NCI-H2081 treated with DMSO at 0.1 percent for 48 hours (cell line): ENCODE data around the gene PARK7.
"Not testable (repeated sequence)": the region's sequence is repeated elsewhere in the genome, so short reads cannot be mapped to it uniquely, and the experiment has no call there.

ENCODE experiments used
- DNase-seq: peaks from one replicate; lab custom pipeline; 2025; lab: John Stamatoyannopoulos, UW

Gene PARK7

GRCh38 chr1:7943251-7943650 is 18.3 kb upstream of the PARK7 start:
- no peak for DNase-seq

- DNase-seq = no peak
These were observed 12.6 kb upstream of the PARK7 start for GRCh38 chr1:7948960-7949359.

- DNase-seq = not testable (repeated sequence)
These were observed 8.7 kb upstream of the PARK7 start for GRCh38 chr1:7952791-7953190.

DNA sequence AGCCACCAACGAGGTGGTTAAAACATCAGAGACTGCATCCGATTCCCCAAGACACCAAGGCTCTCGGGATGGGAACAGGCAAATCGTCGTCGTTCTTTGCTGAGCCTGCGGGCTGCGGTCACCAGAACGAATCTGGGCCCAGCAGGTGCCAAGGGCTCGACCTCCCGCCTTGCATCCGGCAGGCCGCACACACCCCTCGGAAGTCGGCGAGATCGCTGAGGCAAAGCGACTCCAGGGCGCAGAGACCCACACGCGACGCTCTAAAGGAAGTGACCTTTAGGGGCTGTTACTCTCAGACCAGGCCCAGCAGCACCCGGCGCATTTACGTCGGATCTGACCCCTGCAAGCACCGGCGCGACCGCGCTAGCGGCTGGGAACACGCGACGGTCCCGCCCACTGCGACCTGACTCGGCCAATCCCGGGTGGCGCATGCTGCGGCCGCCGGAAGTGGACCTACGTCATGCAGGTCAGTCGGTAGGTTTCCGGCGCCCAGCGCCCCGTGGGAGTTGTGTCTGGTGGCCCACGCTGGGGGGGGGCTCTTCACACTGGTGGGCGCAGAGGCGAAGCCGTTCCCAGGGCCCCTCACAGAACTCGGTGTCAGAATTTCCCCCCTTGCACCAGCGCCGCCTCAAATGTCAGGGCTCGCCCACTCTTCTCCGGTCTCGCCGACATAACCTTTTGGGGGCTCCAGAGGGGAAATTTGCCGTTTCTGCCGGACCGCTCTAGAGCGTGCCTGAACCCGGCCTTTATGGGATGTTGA is 7.5 kb upstream of the PARK7 start:
- DNase-seq = no peak

DNA sequence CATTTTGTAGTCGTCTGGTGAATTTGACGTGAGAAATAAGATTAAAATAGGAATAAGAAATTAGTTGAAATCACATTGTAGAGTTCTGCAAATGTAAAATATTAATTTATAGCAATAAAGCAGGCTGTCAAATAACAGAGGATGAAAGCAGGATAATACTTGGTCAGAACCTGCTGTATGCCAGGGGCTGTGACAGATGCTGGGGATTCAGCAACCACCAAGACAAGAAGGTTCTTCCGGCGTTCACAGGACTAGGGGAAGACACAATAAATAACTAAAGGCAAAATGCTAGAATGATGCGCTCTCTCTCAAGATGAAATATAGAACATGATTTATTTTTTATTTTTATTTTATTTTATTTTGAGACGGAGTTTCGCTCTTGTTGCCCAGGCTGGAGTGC is 6.8 kb upstream of the PARK7 start:
- no peak for DNase-seq

DNA sequence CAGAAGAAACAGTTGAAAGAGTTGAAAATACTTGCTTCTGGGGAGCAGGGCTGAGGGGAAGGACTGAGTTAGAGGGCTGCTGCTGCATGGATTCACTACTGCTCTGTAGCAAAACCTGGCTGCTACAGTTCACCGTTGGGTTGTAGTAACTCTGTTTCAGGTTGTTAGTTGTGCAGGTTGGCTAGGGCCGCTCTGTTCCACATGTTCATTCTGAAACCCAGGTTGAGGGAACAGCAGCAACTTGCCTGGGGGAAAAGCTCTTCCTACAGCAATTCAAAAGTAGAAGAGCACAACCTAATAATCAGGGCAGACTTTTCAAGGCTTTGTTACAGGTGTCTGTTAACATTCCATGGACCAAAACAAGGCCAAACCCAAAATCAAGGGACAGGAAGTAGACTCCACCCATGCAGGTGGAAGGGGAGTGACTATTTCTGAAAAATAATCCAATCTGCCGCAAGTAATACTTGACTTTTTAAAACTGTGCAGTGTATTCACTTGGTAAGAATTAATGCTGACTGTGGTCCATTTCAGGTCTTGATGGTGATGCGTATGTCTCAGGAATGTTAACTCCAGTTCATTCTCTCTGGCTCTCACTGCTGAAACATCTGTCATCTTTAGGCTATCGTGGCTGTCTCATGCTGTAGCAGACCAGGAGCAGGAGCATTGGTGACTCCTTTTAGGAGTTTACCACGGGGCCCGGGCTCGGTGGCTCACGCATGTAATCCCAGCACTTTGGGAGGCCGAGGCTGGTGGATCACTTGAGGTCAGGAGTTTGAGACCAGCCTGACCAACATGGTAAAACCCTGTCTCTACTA is 5.1 kb upstream of the PARK7 start:
- DNase-seq = no peak

DNA sequence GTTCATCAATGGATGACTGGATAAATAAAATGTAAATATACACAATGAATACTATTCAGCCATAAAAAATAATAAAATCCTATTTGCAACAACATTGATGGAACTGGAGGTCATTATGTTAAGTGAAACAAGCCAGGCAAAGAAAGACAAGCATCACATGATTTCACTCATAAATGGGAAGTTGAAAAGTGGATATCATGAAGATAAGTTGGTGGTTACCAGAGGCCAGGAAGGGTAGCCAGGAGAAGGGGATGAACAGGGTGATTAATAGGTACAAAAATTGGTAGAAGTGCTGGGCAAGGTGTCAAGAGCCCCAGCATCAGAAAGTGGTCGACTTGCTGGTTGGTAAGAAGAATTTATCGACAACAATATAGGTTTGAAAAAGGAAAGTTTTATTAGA is 1.3 kb upstream of the PARK7 start:
- no peak for DNase-seq

DNA sequence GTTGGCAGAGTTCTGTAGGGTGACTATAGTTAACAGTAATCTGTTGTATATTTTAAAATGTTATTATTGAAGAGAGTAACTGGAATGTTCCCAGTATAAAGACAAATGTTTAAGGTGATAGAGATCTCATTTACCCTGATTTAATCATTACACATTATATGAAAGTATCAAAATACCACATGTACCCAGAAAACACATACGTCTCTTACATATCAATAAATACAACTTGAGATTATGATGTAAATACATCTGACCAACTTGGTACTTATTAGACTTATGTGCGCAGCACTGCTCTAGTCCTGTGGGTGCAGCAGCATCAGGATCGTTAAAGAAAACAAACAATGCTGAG is 670 bp upstream of the PARK7 start:
- no peak for DNase-seq

GRCh38 chr1:7962014-7962335 is 464 bp downstream of the PARK7 start:
- DNase-seq = no peak

- no peak for DNase-seq
These were observed 1.3 kb downstream of the PARK7 start for GRCh38 chr1:7962636-7963377.

DNA sequence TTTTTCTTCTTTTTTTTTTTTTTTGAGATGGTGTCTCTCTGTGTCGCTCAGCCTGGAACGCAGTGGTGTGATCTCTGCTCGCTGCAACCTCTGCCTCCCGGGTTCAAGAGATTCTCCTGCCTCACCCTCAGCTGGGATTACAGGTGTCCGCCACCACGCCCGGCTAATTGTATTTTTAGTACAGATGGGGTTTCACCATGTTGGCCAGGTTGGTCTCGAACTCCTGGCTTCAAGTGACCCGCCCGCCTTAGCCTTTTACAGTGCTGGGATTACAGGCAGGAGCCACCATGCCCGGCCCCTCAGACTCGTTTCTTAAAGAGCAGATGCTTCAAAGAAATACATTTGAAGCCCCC is 1.8 kb downstream of the PARK7 start:
- DNase-seq = not testable (repeated sequence)

- DNase-seq = not testable (repeated sequence)
These were observed 2.3 kb downstream of the PARK7 start for GRCh38 chr1:7963841-7964240.

DNA sequence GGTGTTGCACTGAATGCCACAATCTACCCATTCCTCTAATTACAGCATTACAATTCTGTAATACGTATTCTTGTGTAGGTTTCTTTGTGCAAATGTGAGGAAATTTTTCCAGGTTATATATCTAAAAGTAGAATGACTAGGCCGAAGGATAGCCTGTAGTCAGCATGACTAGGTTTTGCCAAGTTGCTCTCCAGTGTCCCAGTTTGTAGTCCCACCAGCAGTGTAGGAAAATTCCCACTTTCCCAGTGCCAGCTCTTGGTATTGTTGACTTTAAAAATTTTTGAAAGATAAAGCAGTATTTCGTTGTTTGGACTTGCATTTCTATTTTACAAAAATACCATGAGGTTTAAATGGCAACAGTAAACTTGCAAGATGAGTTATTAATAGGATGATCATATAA is 3.0 kb downstream of the PARK7 start:
- DNase-seq = no peak

- DNase-seq = no peak
These were observed 5.7 kb downstream of the PARK7 start for GRCh38 chr1:7967196-7967595.

- no peak for DNase-seq
These were observed 6.1 kb downstream of the PARK7 start for GRCh38 chr1:7967651-7968050.

DNA sequence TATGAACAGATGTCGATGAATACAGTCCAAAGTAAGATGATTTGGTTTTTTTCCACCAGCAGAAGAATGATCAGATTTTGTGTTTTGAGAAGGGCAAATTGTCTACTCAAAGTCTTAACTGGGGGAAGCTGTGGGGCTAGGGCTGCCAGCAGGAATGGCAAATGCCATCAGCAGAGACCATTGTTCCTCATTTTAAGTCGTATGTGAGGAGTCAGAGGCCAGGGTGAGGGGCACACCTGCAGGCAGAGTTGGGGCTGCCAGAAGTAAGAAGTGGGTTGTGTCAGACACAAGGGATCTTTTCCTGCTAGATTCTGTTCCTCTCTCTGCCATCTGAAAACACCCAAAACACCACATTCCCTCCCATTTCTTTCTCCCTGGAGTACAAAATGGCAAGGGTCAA is 8.7 kb downstream of the PARK7 start:
- DNase-seq = no peak

DNA sequence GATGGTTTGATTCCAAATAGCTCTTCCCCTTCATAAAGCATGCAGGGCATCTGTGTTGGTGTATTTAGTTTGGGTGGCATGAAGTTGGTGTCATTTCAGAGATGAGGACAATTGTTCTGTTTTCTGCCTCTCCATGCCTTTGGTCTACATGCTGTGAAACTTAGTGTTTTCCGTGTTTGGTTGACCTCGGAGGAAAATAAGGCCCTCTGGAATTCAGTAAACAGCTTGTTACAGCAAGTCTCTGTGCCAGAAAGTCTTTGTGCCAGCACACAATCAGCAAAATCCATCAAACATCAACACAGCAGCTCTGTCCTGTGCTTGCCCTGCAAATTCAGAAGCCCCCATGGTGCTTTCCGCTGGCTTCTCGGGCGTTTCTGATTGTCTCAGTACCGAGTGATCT is 9.5 kb downstream of the PARK7 start:
- DNase-seq = no peak

DNA sequence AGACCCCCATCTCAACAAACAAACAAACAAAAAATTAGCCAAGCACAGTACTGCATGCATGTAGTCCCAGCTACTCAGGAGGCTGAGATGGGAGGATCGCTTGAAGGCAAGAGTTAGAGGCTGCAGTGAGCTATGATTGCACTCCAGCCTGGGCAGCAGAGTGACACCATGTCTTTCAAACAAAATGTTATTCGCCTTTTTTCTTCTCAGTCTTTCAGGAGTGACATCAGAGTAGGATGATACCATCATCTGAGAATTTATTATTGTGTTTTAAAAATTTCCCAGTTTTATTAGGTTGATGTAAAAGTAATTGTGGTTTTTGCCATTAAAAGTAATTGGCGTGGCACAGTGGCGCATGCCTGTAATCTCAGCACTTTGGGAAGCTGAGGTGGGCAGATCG is 10.8 kb downstream of the PARK7 start:
- no peak for DNase-seq

DNA sequence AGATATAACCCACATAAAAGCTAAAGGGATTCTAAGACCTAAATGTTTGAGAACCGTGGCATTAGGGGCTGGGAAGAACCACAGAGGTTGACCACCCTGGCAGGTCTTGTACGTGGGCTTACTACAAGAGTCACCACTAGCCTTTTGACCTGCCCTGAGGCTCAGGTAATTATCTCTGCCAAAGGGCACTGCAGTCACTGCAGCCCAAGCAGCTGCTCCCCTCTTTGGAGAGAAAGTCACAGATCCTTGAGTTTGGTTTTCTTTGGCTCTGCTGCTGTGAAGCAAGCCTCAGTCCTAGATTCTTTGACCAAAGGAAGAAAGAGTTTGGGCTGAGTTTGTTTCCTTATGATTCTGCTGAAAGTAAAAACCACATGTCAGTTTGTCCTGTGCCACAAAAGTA is 11.6 kb downstream of the PARK7 start:
- no peak for DNase-seq

- no peak for DNase-seq
These were observed 13.8 kb downstream of the PARK7 start for GRCh38 chr1:7975212-7975865.

GRCh38 chr1:7980984-7981383 is 19.5 kb downstream of the PARK7 start:
- DNase-seq = no peak

GRCh38 chr1:7983086-7983778 is 21.7 kb downstream of the PARK7 start:
- DNase-seq = no peak
